NK-92 (cell line): ENCODE results near the gene SNX17.

Experiments used
- DNase-seq: peaks from one replicate; lab custom pipeline; 2025; ENCODE audit not compliant: unreplicated experiment; lab: John Stamatoyannopoulos, UW

The SNX17 gene

GRCh38 chr2:27362678-27363420 lies 7.6 kb upstream of the SNX17 start:
- no peak for DNase-seq

- no peak for DNase-seq
These were observed 6.5 kb upstream of the SNX17 start for GRCh38 chr2:27363933-27364332.

GRCh38 chr2:27369471-27370025 lies 868 bp upstream of the SNX17 start:
- DNase-seq, result no peak

- DNase-seq, result no peak
These were observed 602 bp downstream of the SNX17 start for GRCh38 chr2:27370816-27371620.

- no peak for DNase-seq
These were observed 2.5 kb downstream of the SNX17 start for GRCh38 chr2:27372937-27373336.

- no peak for DNase-seq
These were observed 3.2 kb downstream of the SNX17 start for GRCh38 chr2:27373567-27373966.

- no peak for DNase-seq
These were observed 5.2 kb downstream of the SNX17 start for GRCh38 chr2:27375513-27376099.

- no peak for DNase-seq
These were observed 5.9 kb downstream of the SNX17 start for GRCh38 chr2:27376151-27376865.

- DNase-seq, result no peak
These were observed 6.6 kb downstream of the SNX17 start for GRCh38 chr2:27376866-27377617.

- no peak for DNase-seq
These were observed 7.2 kb downstream of the SNX17 start for GRCh38 chr2:27377618-27378095.

GRCh38 chr2:27378096-27378808 lies 7.8 kb downstream of the SNX17 start:
- no peak for DNase-seq

- no peak for DNase-seq
These were observed 8.4 kb downstream of the SNX17 start for GRCh38 chr2:27378809-27379290.

- DNase-seq, result no peak
These were observed 9.0 kb downstream of the SNX17 start for GRCh38 chr2:27379383-27379835.

- DNase-seq, result no peak
These were observed 9.6 kb downstream of the SNX17 start for GRCh38 chr2:27379836-27380625.

- peak; percentile 20 for DNase-seq
These were observed 10.5 kb downstream of the SNX17 start, which contains the start of gene ZNF513 for GRCh38 chr2:27380626-27381545. Gene ZNF513, minus strand, starts transcription at chr2:27380734. Its CDS starts 208 bp downstream, at chr2:27380526.

GRCh38 chr2:27381577-27382181 lies 11.3 kb downstream of the SNX17 start:
- DNase-seq, result no peak
